ENCODE results near the gene GRM3.

GRM3 gene

GRCh38 chr7:86660950-86661462, 17.3 kb downstream of the GRM3 start:
- FAIRE-seq = no peak
- no peak for DNase-seq (ENCODE audit: insufficient read length, low spot score)
- no peak for TF ChIP-seq POLR2A (IDR thresholded peaks at IDR 0.05; ENCODE audit: low read depth, low read length)

- TF ChIP-seq POLR2A (IDR thresholded peaks at IDR 0.05; ENCODE audit: low read depth, low read length) = no peak
- DNase-seq (ENCODE audit: insufficient read length, low spot score) (no peak), FAIRE-seq (no peak)
Measured at GRCh38 chr7:86664486-86664885, 20.8 kb downstream of the GRM3 start.

DNA sequence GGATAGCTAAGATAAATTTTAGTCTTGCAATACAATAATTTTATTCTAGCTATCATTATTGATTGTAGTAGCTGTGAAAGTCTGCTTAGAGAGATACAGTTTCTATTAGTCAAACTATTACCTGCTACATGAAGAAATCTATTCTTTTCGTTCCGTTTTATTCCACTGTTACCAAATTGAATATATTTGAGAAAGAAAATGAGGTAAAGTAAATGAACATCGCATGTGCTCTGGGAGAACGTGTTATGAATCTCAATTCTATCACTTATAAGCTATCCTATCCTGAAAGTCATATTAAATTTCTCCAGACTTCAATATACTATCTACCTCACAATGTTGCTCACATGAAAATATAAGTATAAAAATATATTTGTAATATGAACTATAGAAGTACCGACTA, 21.3 kb downstream of the GRM3 start:
- no peak for TF ChIP-seq POLR2A (IDR thresholded peaks at IDR 0.05; ENCODE audit: low read depth, low read length)
- DNase-seq (ENCODE audit: insufficient read length, low spot score) (no peak), FAIRE-seq (no peak)

DNA sequence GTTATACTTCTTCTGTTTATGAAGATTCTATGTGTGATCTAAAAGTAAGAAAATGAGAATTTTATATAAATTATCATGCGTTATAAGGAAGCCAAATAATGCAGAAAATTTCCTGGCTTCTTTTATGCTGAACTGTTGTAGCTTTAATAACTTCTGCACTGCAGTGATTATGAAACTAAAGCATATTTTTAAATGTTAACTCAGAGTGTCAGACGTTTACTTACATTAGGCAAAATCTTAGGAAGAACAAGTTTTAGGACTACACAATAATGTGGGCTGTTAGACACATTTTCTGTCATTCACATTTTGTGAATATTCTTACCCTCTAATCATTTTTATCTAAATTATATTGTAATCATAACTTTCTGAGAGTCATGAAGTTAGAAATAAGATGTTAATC, 22.0 kb downstream of the GRM3 start:
- no peak for FAIRE-seq
- DNase-seq (ENCODE audit: insufficient read length, low spot score) = no peak
- no peak for TF ChIP-seq POLR2A (IDR thresholded peaks at IDR 0.05; ENCODE audit: low read depth, low read length)

- TF ChIP-seq POLR2A (IDR thresholded peaks at IDR 0.05; ENCODE audit: low read depth, low read length) = no peak
- FAIRE-seq (no peak), DNase-seq (ENCODE audit: insufficient read length, low spot score) (no peak)
Measured at GRCh38 chr7:86667732-86668131, 24.0 kb downstream of the GRM3 start.

DNA sequence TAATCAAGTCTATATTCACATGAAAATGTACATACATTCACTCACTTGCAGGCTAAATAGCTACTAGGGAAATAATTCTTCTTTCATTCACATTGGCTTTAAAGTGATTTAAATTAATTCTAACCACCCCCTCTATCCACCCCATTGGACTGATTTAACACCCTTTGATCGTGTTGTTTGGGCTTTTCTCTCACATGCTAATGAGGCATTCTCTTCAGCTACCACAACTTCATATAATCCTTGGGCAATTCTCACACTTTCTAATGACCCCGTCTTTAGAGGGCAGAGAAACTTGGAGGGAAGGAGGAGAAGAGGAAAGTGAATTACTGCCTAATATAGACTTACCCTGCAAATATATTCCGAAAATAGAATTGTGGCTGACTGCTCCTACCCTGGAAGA, 24.6 kb downstream of the GRM3 start:
- no peak for FAIRE-seq
- TF ChIP-seq POLR2A (IDR thresholded peaks at IDR 0.05; ENCODE audit: low read depth, low read length) = no peak
- no peak for DNase-seq (ENCODE audit: insufficient read length, low spot score)

DNA sequence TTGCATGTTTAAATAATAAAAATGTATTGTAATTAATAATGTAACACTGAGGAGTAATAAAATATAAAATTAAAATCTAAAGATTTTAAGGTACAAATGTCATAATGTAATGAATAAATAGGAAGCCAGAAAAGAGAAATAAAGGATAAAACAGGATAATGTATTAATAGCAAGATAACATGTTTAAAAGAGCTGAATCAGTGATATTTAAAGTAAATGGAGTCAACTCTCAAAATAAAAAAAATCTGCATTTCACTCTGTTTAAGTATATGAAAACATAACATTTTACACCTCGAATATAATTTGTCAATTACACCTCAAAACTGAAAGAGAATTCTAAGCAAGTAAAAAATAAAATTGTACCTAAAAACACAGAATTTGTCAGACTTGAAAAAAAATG, 44.1 kb downstream of the GRM3 start:
- TF ChIP-seq POLR2A (IDR thresholded peaks at IDR 0.05; ENCODE audit: low read depth, low read length) = no peak
- FAIRE-seq = no peak

GRCh38 chr7:86689363-86689762, 45.7 kb downstream of the GRM3 start:
- no peak for TF ChIP-seq POLR2A (IDR thresholded peaks at IDR 0.05; ENCODE audit: low read depth, low read length)
- FAIRE-seq (no peak), DNase-seq (ENCODE audit: insufficient read length, low spot score) (no peak)

More for the DNA sequence above, 44.1 kb downstream of the GRM3 start:
- DNase-seq (ENCODE audit: insufficient read length, low spot score) = no peak

GRCh38 chr7:86692755-86693154, 49.0 kb downstream of the GRM3 start:
- FAIRE-seq (no peak), DNase-seq (ENCODE audit: insufficient read length, low spot score) (no peak)
- TF ChIP-seq POLR2A (IDR thresholded peaks at IDR 0.05; ENCODE audit: low read depth, low read length) = no peak

DNA sequence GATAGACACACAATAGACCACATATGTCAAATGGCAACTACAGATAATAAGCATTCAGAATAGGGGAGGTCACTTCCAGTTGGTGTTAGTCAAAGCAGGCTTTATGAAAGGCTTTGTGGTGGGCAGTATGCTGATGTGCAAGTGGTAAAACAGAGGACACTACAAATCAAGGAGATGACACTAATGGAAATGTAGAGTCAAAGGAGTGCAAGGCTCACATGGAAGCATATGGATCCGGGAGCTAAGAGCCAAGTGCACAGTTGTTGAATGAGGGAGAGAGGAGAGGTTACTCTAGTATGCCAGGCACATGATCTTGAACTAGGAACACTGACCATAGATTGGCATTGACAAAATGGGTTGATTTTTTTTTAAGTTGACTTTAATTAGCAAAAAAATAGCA, 62.7 kb downstream of the GRM3 start:
- FAIRE-seq = no peak
- TF ChIP-seq POLR2A (IDR thresholded peaks at IDR 0.05; ENCODE audit: low read depth, low read length) = no peak

GRCh38 chr7:86708031-86708680, 64.4 kb downstream of the GRM3 start:
- DNase-seq (ENCODE audit: insufficient read length, low spot score) (no peak), FAIRE-seq (no peak)
- no peak for TF ChIP-seq POLR2A (IDR thresholded peaks at IDR 0.05; ENCODE audit: low read depth, low read length)

More for the DNA sequence above, 62.7 kb downstream of the GRM3 start:
- no peak for DNase-seq (ENCODE audit: insufficient read length, low spot score)

DNA sequence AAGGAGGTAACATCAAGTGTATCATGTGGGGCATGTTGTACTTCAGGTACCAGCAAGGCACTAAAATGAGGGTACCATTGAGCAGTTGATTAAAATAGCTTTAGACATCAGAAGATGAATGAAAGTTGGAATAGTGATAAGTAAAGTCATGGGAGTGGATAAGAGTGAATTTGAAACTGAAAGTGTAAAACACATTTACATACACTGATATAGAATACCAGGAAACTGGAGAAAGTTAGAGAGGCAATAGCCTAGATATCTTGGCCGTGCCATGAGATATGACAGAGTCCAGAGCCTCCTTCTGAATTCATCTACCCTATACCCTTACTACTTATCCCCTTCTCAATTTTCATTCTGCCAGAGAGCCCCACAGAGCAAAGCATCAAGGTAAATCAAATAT, 76.6 kb downstream of the GRM3 start:
- no peak for FAIRE-seq
- no peak for DNase-seq (ENCODE audit: insufficient read length, low spot score)
- no peak for TF ChIP-seq POLR2A (IDR thresholded peaks at IDR 0.05; ENCODE audit: low read depth, low read length)

GRCh38 chr7:86733783-86734182, 90.1 kb downstream of the GRM3 start:
- DNase-seq (ENCODE audit: insufficient read length, low spot score) (no peak), FAIRE-seq (no peak)
- no peak for TF ChIP-seq POLR2A (IDR thresholded peaks at IDR 0.05; ENCODE audit: low read depth, low read length)

GRCh38 chr7:86745013-86745745, 101.5 kb downstream of the GRM3 start:
- DNase-seq (ENCODE audit: insufficient read length, low spot score) (no peak), FAIRE-seq (no peak)
- TF ChIP-seq POLR2A (IDR thresholded peaks at IDR 0.05; ENCODE audit: low read depth, low read length) = no peak

- no peak for FAIRE-seq
- TF ChIP-seq POLR2A (IDR thresholded peaks at IDR 0.05; ENCODE audit: low read depth, low read length) = no peak
- DNase-seq (ENCODE audit: insufficient read length, low spot score) = no peak
Measured at GRCh38 chr7:86747698-86748097, 104.0 kb downstream of the GRM3 start.
